ENCODE data around the gene RABGAP1.

Gene RABGAP1

DNA sequence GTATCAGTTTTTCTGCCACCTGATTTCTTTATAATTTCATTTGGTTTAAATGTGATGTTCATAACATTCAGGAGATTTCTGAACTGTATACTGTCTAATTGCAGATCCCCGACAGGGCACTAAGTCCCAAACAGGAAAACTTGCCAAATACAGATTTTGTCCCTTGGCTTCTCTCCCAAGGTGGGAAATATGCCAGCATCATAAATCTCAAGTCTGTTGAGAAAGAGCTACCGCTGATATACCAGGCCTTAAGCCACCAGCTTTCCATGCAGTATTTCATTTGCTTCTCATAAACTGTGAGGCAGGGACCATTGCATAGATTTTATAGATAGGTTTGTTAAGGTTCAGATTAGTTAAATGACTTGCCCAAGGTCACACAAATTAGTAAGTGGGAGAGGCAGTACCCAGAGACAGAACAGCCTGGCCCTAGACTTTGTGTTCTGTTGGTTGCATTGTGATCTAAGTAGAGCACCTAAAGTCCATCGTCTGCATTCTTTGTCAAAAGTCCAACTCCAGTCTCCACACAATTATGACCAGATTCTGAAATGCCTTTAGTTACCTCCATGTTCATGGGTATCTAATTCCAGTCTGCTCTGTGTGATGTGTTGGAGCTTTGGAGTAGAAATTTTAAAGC is 108.9 kb downstream of the RABGAP1 start:
- DNase-seq = no peak

DNA sequence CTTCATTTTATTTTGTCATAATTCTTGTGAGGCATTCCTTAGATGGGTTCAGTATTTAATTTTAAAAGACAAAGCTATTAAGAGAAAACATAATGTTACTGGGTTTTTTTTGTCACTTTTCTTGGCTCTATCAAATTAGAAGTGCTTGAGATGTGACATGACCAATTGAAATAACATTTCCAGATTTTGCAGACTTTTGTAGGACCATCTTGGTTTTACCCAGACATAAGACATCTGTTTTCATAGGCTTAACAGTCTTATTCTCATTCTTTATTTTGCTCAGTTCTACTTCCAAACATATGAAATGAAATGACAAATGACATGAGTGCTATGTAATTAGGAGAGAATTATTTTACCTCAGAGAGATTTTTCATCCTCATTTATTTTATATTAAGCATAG is 112.2 kb downstream of the RABGAP1 start:
- no peak for DNase-seq

DNA sequence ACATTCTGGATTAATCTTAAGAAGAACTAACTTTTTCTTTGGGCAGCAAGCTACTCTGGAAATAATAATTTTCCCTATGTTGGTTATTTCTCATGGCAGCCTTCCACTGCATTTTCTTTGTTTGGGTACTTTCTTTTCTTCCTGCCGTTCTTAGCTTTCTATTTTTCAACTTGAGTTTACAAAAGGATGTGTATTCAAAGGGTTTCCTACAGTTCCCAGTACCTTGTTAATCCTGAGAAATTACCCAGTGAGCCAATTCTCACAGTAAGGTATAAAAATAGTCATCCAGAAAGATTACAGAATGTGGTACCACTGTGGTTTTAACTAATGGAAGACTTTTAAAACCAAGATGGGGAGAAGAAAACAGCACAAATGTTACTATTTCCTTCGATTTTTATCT is 112.9 kb downstream of the RABGAP1 start:
- no peak for DNase-seq

DNA sequence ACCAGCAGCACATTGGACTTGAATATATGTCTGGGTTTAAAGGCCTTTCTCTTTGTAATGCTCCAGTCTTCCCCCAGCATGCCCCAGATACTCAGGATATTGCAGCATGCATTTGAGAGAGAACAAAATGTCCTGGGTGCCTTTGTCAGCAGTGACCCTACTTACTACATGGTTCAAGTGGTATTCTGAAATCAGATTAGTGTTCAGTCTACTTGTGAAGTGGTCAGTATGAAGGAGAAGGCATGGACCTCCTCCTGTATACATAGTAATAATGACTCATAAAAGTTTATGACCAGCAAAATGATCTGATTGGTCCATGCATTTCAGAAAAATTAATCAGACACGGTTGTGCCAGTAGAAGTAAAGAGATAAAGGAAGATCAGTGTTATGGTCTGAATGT is 118.0 kb downstream of the RABGAP1 start:
- DNase-seq = no peak

DNA sequence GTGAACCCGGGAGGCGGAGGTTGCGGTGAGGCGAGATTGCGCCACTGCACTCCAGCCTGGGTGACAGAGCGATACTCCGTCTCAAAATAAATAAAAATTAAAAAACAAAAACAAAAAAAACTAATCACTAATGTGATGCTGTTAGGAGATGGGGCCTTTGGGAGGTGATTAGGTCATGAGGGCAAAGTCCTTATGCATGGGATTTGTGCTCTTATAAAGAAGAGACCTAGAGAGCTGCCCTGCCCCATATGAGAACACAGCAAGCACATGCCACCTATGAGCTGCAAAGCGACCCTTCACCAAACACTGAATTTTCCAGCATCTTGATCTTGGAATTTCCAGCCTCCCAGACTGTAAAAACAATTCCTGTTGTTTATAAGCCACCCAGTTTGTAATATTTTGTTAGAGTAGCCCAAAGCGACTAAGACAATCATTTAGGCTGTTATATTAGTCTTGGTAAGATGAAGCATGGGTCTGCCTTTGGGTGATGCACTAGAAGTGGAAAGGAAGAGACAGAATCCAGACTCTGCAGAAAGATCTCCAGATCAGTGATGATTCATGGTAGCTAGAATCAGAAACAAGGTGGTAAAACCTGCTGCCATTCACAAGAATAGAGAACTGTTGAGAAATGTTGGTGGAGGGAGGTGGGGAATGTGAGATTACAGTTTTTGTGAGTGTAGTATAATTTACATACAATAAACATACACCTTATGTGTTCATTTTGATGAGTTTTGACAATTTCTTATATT is 118.8 kb downstream of the RABGAP1 start:
- no peak for DNase-seq

DNA sequence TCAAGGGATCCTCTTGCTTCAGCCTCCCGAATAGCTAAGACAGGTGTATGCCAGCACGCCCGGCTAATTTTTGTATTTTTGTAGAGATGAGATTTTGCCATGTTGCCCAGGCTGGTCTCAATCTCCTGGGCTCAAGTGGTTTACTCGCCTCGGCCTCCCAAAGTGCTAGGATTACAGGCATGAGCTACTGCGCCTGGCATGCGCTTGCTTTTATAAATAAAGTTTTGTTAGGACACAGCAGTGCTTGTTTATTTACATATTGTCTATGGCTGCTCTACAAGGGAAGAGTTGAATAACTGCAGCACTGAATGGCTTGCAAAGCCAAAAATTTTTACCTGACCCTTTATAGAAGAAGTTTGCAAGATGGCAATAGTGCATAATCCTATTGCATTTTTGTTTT is 120.4 kb downstream of the RABGAP1 start:
- DNase-seq = no peak

DNA sequence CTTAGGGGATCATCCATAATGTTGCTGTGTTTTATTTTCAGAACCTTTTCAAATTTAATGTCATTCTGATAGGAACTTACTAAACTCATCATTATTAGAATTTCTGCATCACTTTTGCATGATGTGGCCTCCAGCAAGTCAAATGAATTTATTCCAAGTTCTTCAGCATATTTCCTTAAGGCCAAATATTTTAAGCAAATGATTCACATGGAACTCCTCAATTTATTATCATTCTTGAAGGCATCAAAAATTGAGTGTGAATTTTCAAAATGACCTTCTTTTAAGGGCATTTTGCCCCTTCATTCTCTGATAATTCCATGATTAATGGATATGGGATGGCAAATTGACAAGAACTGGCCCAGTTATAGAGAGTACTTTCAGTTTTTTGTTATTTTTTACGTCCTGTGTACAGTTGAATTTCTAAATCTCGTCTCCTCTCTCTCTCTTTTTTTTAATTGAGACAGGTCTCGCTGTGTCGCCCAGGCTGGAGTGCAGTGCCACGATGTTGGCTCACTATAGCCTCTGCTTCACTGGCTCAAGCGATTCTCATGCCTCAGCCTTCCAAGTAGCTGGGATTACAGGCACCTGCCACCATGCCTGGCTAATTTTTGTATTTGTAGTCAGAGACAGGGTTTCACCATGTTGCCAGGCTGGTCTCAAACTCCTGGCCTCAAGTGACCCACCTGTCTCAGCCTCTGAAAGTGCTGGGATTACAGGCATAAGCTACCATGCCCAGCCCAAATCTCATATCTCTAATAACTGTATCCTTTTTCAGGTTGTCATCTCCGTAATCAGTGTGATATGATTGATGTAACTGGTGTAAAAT is 121.7 kb downstream of the RABGAP1 start:
- DNase-seq = no peak

DNA sequence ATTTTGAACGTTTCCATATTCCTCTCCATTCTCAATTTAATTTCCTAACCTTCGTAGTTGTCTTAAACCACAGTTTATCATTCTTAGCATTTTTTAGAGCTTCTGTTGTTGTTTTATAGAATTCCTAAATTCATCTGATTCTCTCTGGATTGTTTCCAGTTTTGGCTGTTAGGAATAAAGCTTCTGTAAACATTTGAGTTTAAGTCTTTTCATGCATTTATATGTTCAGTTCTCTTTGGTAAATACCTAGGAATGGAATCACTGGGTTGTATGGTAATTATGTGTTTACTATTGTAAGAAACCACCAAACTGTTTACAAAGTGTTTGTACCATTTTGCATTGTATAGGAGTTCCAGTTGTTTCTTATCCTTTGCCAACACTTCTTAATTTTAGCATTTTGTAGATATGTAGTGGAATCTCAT is 122.4 kb downstream of the RABGAP1 start:
- no peak for DNase-seq

DNA sequence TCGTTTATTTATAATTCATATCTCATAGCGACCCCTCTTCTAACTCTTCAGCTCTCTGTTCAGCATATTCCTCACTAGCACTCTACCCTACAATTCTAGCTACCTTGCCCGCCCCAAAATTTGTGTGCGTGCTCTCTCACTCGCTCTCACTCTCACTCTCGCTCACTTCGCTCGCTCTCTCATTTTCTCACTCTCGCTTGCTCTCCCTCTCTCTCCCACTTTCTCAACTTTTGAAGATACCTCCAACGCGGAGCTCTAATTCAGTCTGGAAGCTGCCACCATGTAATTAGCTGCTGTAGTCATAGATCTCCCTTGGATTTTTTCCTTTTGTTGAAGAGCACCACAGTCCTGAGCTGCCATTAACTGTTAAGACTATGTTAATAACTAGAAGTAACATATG is 123.1 kb downstream of the RABGAP1 start:
- no peak for DNase-seq

DNA sequence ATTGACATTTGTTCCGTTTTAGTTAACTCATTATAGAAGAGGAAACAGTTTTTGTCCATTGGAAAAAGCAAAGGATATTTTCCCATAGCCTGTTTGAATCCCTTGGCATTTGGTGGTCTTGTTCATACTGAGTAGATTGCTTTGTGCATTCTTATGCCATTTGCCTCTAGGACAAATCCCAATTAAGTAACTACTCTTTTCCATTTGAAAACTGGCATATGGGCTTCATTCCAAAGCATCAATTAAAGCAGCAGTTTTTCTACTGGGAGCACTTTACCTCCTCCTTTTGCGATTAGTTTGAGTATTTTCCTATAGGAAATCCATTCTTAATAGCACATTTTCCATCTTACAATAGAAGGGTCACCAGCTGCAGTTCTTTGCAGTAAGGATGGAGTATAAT is 123.9 kb downstream of the RABGAP1 start:
- DNase-seq = no peak

DNA sequence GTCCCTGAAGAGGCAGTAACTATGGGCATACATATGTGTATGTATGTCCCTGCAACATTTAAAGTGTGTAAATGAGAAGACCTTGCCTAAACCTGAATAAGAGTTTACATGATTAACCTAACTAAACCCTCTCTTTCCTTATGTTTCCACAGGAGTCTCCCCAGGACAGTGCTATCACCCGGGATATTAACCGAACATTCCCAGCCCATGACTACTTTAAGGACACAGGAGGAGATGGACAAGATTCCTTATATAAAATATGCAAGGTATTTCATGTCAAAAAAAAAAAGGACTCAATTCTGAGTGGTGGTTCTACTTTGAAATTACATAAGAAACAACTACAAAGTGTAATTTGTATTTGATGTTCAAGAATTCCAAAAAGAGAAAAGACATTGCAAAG is 124.4 kb downstream of the RABGAP1 start:
- DNase-seq = no peak

DNA sequence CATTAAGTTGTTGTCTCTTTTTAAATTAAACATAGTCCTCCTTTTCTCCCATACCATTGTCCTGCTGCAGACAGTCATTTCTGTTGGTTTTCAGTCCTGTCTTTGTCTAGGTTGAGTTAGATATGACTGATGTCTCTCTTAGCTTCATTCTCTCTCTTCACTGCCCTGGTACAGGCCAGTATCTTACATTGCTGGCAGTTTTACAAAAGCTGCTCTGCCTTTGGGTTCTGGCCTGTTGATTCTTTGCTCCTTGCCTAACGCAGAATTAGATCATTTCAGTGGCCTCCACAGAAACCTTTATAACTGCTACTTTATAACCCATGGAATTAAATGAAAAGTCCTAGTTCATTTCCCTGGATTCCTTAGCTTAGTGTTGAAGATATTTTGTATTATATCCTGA is 126.3 kb downstream of the RABGAP1 start:
- DNase-seq = no peak

DNA sequence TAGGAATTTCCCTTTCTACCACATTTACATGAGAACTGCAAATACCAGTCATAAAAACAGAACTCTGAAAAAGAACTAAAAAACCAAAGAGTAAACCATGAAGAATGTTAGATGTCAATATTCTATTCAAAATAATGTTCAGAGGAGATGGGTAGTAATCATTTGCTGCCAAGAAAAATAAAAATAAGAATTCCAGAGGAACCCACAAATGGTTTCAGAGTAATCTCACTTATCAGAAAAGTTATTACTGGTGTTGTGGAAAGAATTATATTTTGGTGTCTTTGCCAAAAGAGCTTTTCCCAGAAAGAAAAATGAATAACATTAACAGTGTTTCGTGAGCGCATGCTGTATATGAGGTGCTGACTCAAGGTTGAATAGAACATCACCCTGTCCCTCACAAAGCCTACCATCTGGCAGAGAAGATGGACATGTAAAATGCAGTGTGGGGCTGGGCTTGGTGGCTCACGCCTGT is 128.2 kb downstream of the RABGAP1 start:
- no peak for DNase-seq

DNA sequence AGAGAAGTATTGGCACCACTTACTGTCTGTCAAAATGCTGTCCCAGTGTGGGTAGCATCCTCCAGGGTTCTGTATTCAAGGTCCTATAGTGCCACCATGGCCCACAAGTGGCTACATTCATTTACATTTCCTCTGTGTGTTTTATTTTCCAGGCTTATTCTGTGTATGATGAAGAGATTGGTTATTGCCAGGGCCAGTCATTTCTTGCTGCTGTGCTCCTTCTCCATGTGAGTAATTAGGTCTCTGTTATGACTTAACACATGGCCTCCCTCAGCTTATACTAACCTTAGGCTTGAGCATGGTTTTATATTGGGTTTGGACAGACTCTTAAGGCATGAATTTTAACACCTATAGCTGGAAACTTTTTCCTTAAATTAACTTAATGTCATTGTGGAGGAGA is 129.4 kb downstream of the RABGAP1 start:
- DNase-seq = no peak

DNA sequence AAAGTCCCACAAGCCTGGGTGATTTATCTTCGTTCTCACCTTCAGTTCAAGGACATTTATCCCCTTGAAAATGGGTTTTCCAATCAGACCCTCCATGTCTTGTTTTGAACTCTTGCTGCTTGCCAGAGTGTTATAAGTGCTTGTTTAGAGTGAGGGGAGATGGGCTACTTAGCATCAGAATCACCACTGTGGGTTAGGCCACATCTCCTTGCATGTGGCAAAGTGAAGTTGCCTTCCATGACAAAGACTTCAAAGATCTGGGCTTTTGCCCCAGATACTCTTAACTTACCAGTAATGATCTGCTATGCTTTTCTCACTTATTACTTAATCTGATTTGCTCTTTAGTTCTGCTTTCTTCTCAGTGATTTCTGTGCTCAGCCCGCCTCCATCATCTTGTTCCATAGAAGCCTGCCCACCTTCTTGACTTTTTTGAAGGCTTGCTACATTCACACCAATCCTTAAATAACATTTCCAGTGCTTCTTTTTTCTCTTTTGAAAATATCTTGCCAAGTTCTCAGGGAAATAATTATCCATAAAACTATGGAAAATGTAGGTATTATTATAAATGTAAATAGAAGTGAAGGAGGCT is 131.7 kb downstream of the RABGAP1 start:
- DNase-seq = no peak

DNA sequence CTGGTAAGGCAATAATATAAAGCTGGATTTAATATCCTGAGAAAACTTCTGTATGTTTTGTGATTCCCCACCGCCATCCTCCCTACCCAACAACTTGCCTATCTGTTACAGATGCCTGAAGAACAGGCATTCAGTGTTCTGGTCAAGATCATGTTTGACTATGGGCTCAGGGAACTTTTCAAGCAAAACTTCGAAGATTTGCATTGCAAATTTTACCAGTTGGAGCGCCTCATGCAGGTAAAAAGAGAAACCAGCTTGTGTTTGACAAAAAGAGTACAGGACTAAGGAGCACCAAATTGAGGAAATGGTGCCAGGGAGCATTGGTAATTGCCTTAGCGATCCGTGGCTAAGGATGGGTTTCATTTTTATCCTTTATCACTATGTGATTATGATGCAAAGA is 132.6 kb downstream of the RABGAP1 start:
- DNase-seq = no peak

DNA sequence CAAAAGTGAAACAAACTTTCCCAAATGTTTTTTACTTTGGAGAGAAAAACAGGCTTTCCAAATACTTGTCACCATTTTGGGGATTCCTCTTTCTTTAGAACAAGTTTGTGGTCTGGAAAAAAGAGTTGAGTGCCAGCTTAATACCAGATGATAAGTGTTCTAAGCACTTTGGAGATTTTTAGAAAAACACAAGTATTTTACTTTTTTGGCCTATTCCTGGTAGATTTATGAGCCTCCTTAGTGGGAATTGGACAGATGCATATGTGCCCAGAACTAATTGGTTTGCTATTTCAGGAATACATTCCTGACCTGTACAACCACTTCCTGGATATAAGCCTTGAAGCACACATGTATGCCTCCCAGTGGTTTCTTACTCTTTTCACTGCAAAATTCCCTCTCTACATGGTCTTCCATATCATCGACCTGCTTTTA is 133.2 kb downstream of the RABGAP1 start:
- DNase-seq = no peak

DNA sequence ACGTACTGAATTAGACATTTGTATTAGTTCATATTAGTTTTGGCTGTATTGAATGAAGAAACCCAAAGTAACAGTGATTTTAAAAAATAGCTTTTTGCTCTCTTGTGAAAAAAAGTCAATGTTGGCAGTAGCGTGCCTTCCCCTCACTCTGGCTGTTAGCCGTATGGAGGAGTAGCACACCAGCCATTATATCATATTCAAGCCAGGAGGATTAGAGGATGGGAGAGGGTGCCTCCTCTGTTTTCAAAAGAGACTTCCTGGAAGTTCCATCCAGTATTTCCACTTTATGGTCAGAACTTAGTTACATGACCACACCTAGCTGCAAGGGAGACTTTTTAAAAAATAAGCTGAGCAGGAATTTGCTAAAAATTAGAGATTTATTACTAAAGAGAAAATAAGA is 133.8 kb downstream of the RABGAP1 start:
- no peak for DNase-seq

DNA sequence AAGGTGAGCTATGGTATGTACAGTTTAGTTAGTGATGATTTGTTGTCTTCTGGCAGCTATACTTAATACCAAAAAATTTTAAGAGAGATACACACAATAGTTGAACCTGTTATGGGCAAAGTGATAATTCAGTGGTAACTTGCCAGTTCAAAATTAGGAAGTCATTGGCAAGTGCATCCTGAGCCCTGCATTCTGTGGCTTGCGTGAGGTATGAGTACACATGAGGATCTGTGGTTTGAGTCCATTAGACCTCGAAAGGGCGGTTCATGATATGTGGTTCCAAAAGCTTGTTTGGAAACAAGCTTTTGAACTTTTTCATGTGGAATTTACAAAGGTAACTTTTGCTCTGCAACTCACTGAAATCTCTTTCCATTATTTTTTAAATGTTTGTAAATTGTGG is 139.6 kb downstream of the RABGAP1 start:
- no peak for DNase-seq

DNA sequence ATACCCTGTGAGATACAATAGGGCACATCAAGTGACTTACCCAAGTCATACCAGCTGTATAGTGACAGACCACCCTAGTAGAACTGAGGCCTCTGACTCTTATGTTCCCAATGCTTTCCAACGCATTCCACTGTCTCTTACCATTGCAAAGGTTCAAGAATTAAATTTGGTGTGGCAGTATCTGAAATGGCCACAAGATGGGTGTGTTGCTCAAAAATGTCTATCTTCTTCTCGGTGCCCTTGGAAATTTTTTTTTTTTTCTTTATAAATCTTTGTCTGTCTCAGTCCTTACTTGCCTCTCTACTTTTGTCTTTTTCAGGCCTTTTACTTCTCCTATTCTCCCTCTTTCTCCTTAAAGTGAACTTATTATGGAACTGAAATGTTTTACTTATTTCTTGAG is 141.0 kb downstream of the RABGAP1 start:
- no peak for DNase-seq

DNA sequence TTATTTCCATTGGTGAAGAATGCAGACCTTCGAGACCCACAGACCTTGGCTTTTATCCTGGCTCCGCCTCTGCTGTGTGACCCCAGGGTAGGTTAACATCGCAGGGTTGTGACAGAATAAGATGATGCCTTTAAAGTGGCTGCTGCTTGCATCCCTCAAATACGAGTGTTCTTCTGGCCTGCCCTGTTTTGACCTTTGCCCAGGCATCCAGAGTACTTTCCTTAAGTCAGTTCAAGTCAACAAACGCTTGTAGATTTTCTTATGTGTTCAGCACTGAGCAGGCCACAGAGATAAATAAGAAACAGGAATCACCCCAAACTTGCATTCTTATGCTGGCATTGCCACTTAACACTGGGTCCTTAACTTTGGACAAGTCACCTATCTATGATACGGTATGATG is 142.9 kb downstream of the RABGAP1 start:
- no peak for DNase-seq

DNA sequence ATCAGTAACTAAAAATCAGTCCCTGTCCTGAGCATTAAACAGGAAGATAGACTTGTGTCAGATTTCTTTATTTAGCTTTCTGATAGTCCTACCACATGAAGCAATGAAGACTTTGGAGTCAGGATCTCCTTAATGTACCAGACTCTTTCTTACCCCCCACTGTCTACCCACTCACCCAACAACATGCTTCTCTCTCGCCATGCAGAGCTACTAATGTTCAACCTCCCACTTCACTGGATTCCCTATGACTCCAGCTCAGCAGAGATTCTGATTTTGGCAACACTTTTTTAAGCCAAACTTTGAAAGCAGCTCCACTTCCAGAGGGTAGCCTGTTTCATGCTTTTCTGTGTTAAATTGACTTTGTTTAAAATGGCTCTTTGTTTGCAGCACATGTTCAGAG is 143.4 kb downstream of the RABGAP1 start:
- DNase-seq = no peak

DNA sequence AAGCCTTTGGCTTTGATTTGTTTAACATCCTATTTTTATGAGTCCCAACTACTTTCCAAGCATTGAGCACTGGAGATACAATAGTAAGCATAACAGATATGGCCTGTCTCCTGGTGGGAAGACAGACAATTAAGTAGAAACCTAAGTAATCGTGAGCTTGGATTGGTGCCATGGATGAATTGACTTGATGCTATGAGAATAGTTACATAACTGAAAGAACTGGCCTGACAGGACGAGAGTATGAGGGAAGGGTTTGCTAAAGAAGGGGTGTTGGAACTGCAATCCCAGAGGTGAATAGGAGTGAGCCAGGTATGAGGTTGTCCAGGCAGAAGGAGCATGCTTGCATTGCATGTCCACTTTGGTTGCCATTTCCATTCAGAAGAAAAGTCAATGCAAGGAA is 145.1 kb downstream of the RABGAP1 start:
- DNase-seq = no peak
